ENCODE results near the gene UBE2N. TPM values are rescaled to one million over a fixed set of nuclear protein-coding genes. Genes with fewer than 3 reads are reported as not detected.

UBE2N gene
- total RNA-seq, 4 donors from 2014 or later = 2.0 to 39.0 (median 22.3) TPM

GRCh38 chr12:93361151-93361919 is 80.4 kb downstream of the UBE2N start:
- Histone ChIP-seq H3K36me3 (no peaks in the 10 kb centered on the region), H3K4me1 (peaks cover 0 to 3% (median 0%) of the 10 kb centered on the region in 4 donors), H3K9me3 (no peaks in the 10 kb centered on the region), H3K27me3 (no peaks in the 10 kb centered on the region), H3K4me3 (no peak overlapping the region), H3K27ac (no peak overlapping the region)
- no peak for DNase-seq
- intact Hi-C loops (cut with DNase I; ENCODE audit: low total_unique reads) = no loop called here
- in situ Hi-C loops (cut with MboI; ENCODE audit: low pct_ligation_motif_present in 1 of 4, low pct_unique_long_range_greater_than_20kb in 1 of 4, low sequenced_read_pairs in 3 of 4) = no loop called here
- TF ChIP-seq CTCF (IDR thresholded peaks at IDR 0.05) (no peak), POLR2AphosphoS5 (IDR thresholded peaks at IDR 0.05) (no peak), POLR2A (IDR thresholded peaks at IDR 0.05) (no peak), EP300 (IDR thresholded peaks at IDR 0.05; ENCODE audit: low read depth) (no peak)
- 78 to 94% methylated on average over 4 to 5 of the region's 5 CpGs for WGBS, 2 donors (ENCODE audit: low coverage in 1 of 2)

GRCh38 chr12:93360688-93361087 is 81.1 kb downstream of the UBE2N start:
- Histone ChIP-seq H3K27ac (no peak overlapping the region), H3K36me3 (no peaks in the 10 kb centered on the region), H3K4me3 (no peak overlapping the region), H3K4me1 (peaks cover 0 to 3% (median 0%) of the 10 kb centered on the region in 4 donors), H3K27me3 (no peaks in the 10 kb centered on the region), H3K9me3 (no peaks in the 10 kb centered on the region)
- no peak for DNase-seq
- 64 to 71% methylated on average over 1 to 2 of the region's 2 CpGs for WGBS, 2 donors (ENCODE audit: low coverage in 1 of 2)
- in situ Hi-C loops (cut with MboI; ENCODE audit: low pct_ligation_motif_present in 1 of 4, low pct_unique_long_range_greater_than_20kb in 1 of 4, low sequenced_read_pairs in 3 of 4) (no loop called here), intact Hi-C loops (cut with DNase I; ENCODE audit: low total_unique reads) (no loop called here)
- no peak for TF ChIP-seq EP300 (IDR thresholded peaks at IDR 0.05; ENCODE audit: low read depth)
- TF ChIP-seq POLR2A (IDR thresholded peaks at IDR 0.05) = no peak
- TF ChIP-seq POLR2AphosphoS5 (IDR thresholded peaks at IDR 0.05) = no peak
- TF ChIP-seq CTCF (IDR thresholded peaks at IDR 0.05) = no peak

DNA sequence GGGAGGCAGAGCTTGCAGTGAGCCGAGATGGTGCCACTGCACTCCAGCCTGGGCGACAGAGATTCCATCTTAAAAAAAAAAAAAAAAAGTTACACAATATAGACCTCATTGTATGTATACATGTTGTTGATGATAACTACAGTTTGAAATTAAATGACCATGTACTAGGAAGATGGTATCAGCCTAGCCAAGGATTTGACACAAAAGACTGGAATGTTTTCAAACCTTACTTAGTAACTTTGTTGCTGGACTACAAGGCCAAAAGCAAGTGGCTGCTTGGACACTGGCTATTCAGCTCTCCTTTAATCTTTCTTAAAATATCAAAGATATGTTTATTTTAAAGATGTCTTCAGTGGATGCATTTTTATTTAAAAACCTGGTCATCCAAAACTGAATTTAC is 82.9 kb downstream of the UBE2N start:
- DNase-seq = no peak
- WGBS, 2 donors (ENCODE audit: low coverage in 1 of 2) = 82 to 96% methylated on average over 2 of the region's 2 CpGs
- Histone ChIP-seq H3K4me1 (peaks cover 0 to 2% (median 0%) of the 10 kb centered on the region in 4 donors), H3K9me3 (no peaks in the 10 kb centered on the region), H3K4me3 (no peak overlapping the region), H3K27ac (no peak overlapping the region), H3K27me3 (no peaks in the 10 kb centered on the region), H3K36me3 (no peaks in the 10 kb centered on the region)
- TF ChIP-seq POLR2A (IDR thresholded peaks at IDR 0.05) = no peak
- no peak for TF ChIP-seq CTCF (IDR thresholded peaks at IDR 0.05)
- TF ChIP-seq EP300 (IDR thresholded peaks at IDR 0.05; ENCODE audit: low read depth) = no peak
- no peak for TF ChIP-seq POLR2AphosphoS5 (IDR thresholded peaks at IDR 0.05)
- in situ Hi-C loops (cut with MboI; ENCODE audit: low pct_ligation_motif_present in 1 of 4, low pct_unique_long_range_greater_than_20kb in 1 of 4, low sequenced_read_pairs in 3 of 4) = no loop called here
- intact Hi-C loops (cut with DNase I; ENCODE audit: low total_unique reads) = no loop called here

DNA sequence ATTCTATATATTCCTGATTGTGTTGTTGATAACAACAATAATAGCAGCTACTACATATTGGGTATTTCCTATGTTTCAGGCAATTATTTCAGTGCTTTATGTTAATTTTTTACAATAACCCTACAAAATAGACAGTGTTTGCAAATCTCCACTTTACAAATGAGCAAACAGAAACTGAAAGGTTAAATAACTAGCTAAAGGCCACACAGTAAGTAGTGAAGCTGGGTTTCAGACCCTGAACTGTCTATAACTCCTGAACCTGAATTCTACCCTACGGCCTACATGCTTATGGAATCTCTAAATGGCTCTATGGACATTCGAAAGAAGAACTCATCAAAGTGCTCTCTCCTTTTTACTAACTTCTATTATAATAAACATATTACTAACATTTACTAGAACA is 83.7 kb downstream of the UBE2N start:
- Histone ChIP-seq H3K27ac (no peak overlapping the region), H3K9me3 (no peaks in the 10 kb centered on the region), H3K4me1 (no peaks in the 10 kb centered on the region), H3K4me3 (no peak overlapping the region), H3K36me3 (no peaks in the 10 kb centered on the region), H3K27me3 (no peaks in the 10 kb centered on the region)
- WGBS, 2 donors (ENCODE audit: low coverage in 1 of 2) = 95 to 100% methylated on average over 2 of the region's 2 CpGs
- no peak for DNase-seq
- intact Hi-C loops (cut with DNase I; ENCODE audit: low total_unique reads) (no loop called here), in situ Hi-C loops (cut with MboI; ENCODE audit: low pct_ligation_motif_present in 1 of 4, low pct_unique_long_range_greater_than_20kb in 1 of 4, low sequenced_read_pairs in 3 of 4) (no loop called here)
- TF ChIP-seq POLR2A (IDR thresholded peaks at IDR 0.05) (no peak), POLR2AphosphoS5 (IDR thresholded peaks at IDR 0.05) (no peak), CTCF (IDR thresholded peaks at IDR 0.05) (no peak), EP300 (IDR thresholded peaks at IDR 0.05; ENCODE audit: low read depth) (no peak)

Data from transverse colon (tissue), 4 donors.